HUES48 (cell line): ENCODE data around the gene SLC35F1.

Source experiments
- H3K27ac ChIP-seq: one replicate; pipeline ENCODE4 v1.7.0; 2013; ENCODE audit warnings: low read depth, low read length, inconsistent platforms
- H3K27me3 ChIP-seq: 2 replicates; pipeline ENCODE4 v1.6.1; 2013; ENCODE audit warnings: mild to moderate bottlenecking, low read length; ENCODE audit not compliant: control insufficient read depth, insufficient read depth
- H3K36me3 ChIP-seq: 2 replicates; pipeline ENCODE4 v1.6.1; 2013; ENCODE audit warnings: low read length; ENCODE audit not compliant: control insufficient read depth, insufficient read depth
- H3K4me1 ChIP-seq: 2 replicates; pipeline ENCODE4 v1.6.1; 2013; ENCODE audit warnings: mild to moderate bottlenecking, low read length; ENCODE audit not compliant: control insufficient read depth, insufficient read depth
- H3K4me3 ChIP-seq: 2 replicates; pipeline ENCODE4 v1.5.1; 2013; ENCODE audit warnings: mild to moderate bottlenecking, low read depth, low read length
- H3K9ac ChIP-seq: 2 replicates; pipeline ENCODE4 v1.6.1; 2013; ENCODE audit warnings: mild to moderate bottlenecking, low read depth, low read length, moderate library complexity
- H3K9me3 ChIP-seq: 2 replicates; pipeline ENCODE4 v1.6.1; 2013; ENCODE audit warnings: low read length; ENCODE audit not compliant: control insufficient read depth, insufficient read depth

The SLC35F1 gene

GRCh38 chr6:118080547-118080946 lies 173.5 kb downstream of the SLC35F1 start:
- Histone ChIP-seq H3K4me3 (no peak overlapping the region), H3K27ac (no peak overlapping the region), H3K9ac (no peak overlapping the region), H3K9me3 (no peaks in the 10 kb centered on the region), H3K4me1 (no peaks in the 10 kb centered on the region), H3K27me3 (no peaks in the 10 kb centered on the region), H3K36me3 (no peaks in the 10 kb centered on the region)

GRCh38 chr6:118083711-118084110 lies 176.6 kb downstream of the SLC35F1 start:
- H3K4me1 ChIP-seq, result no peaks in the 10 kb centered on the region
- H3K27me3 ChIP-seq, result no peaks in the 10 kb centered on the region

GRCh38 chr6:118085665-118086064 lies 178.6 kb downstream of the SLC35F1 start:
- H3K9me3 ChIP-seq, result peaks cover 7% of the 10 kb centered on the region; the same call in 1 of the 2 replicates
- no peak overlapping the region for H3K27ac ChIP-seq
- no peaks in the 10 kb centered on the region for H3K27me3 ChIP-seq
- no peaks in the 10 kb centered on the region for H3K4me1 ChIP-seq
- no peak overlapping the region for H3K4me3 ChIP-seq
- no peaks in the 10 kb centered on the region for H3K36me3 ChIP-seq
- no peak overlapping the region for H3K9ac ChIP-seq

More at GRCh38 chr6:118083711-118084110, 176.6 kb downstream of the SLC35F1 start:
- Histone ChIP-seq H3K4me3 (no peak overlapping the region), H3K9me3 (no peaks in the 10 kb centered on the region), H3K9ac (no peak overlapping the region), H3K27ac (no peak overlapping the region), H3K36me3 (no peaks in the 10 kb centered on the region)

GRCh38 chr6:118086159-118086558 lies 179.1 kb downstream of the SLC35F1 start:
- Histone ChIP-seq H3K27me3 (no peaks in the 10 kb centered on the region), H3K9me3 (peaks cover 8% of the 10 kb centered on the region; the same call in 1 of the 2 replicates), H3K9ac (no peak overlapping the region), H3K4me1 (no peaks in the 10 kb centered on the region), H3K36me3 (no peaks in the 10 kb centered on the region), H3K4me3 (no peak overlapping the region), H3K27ac (no peak overlapping the region)

- peaks cover 22% of the 10 kb centered on the region for H3K9me3 ChIP-seq
- H3K9ac ChIP-seq, result no peak overlapping the region
- no peak overlapping the region for H3K4me3 ChIP-seq
- H3K27ac ChIP-seq, result no peak overlapping the region
- no peaks in the 10 kb centered on the region for H3K36me3 ChIP-seq
- H3K27me3 ChIP-seq, result no peaks in the 10 kb centered on the region
- H3K4me1 ChIP-seq, result no peaks in the 10 kb centered on the region
Measured at GRCh38 chr6:118092086-118092485, 185.0 kb downstream of the SLC35F1 start.

- peaks cover 26% of the 10 kb centered on the region for H3K9me3 ChIP-seq
- H3K27ac ChIP-seq, result no peak overlapping the region
- H3K4me3 ChIP-seq, result no peak overlapping the region
- H3K4me1 ChIP-seq, result no peaks in the 10 kb centered on the region
- H3K27me3 ChIP-seq, result no peaks in the 10 kb centered on the region
- H3K36me3 ChIP-seq, result no peaks in the 10 kb centered on the region
- no peak overlapping the region for H3K9ac ChIP-seq
Measured at GRCh38 chr6:118097576-118097975, 190.5 kb downstream of the SLC35F1 start.

GRCh38 chr6:118100717-118101116 lies 193.7 kb downstream of the SLC35F1 start:
- Histone ChIP-seq H3K36me3 (no peaks in the 10 kb centered on the region), H3K9ac (no peak overlapping the region), H3K4me3 (no peak overlapping the region; the same call in 1 of the 2 replicates), H3K9me3 (peaks cover 22% of the 10 kb centered on the region), H3K27ac (peak overlapping the region; percentile 70), H3K4me1 (no peaks in the 10 kb centered on the region), H3K27me3 (no peaks in the 10 kb centered on the region)

- Histone ChIP-seq H3K27me3 (no peaks in the 10 kb centered on the region), H3K9me3 (peaks cover 22% of the 10 kb centered on the region), H3K9ac (no peak overlapping the region), H3K4me3 (no peak overlapping the region; the same call in 1 of the 2 replicates), H3K4me1 (no peaks in the 10 kb centered on the region), H3K36me3 (no peaks in the 10 kb centered on the region), H3K27ac (peak overlapping the region; percentile 70)
Measured at GRCh38 chr6:118101220-118101619, 194.2 kb downstream of the SLC35F1 start.

- no peaks in the 10 kb centered on the region for H3K36me3 ChIP-seq
- peaks cover 22% of the 10 kb centered on the region for H3K9me3 ChIP-seq
- H3K27ac ChIP-seq, result no peak overlapping the region
- no peaks in the 10 kb centered on the region for H3K27me3 ChIP-seq
- H3K4me3 ChIP-seq, result no peak overlapping the region
- no peak overlapping the region for H3K9ac ChIP-seq
- H3K4me1 ChIP-seq, result no peaks in the 10 kb centered on the region
Measured at GRCh38 chr6:118101831-118102345, 194.8 kb downstream of the SLC35F1 start.

GRCh38 chr6:118102401-118102800 lies 195.3 kb downstream of the SLC35F1 start:
- no peaks in the 10 kb centered on the region for H3K36me3 ChIP-seq
- H3K9me3 ChIP-seq, result peaks cover 22% of the 10 kb centered on the region
- H3K27me3 ChIP-seq, result no peaks in the 10 kb centered on the region
- H3K27ac ChIP-seq, result no peak overlapping the region
- H3K4me1 ChIP-seq, result no peaks in the 10 kb centered on the region
- H3K9ac ChIP-seq, result no peak overlapping the region
- H3K4me3 ChIP-seq, result no peak overlapping the region

GRCh38 chr6:118103381-118104146 lies 196.5 kb downstream of the SLC35F1 start:
- no peak overlapping the region for H3K4me3 ChIP-seq
- H3K9me3 ChIP-seq, result peaks cover 22% of the 10 kb centered on the region
- no peak overlapping the region for H3K27ac ChIP-seq
- H3K27me3 ChIP-seq, result no peaks in the 10 kb centered on the region
- H3K9ac ChIP-seq, result no peak overlapping the region
- H3K4me1 ChIP-seq, result no peaks in the 10 kb centered on the region
- no peaks in the 10 kb centered on the region for H3K36me3 ChIP-seq
